ENCODE measurements around the gene CNTROB. TPM values are rescaled to one million over a fixed set of nuclear protein-coding genes. Genes with fewer than 3 reads are reported as not detected.

Gene CNTROB
- total RNA-seq, 4 donors from 2014 or later = 7.1 to 58.5 (median 26.1) TPM

GRCh38 chr17:7888184-7888920, 43.7 kb upstream of the CNTROB start, which contains the start of gene CHD3:
Gene CHD3, plus strand, starts transcription at chr17:7888789. Its CDS starts 212 bp downstream, at chr17:7889001.
- peaks cover 6 to 23% of the 10 kb centered on the region in 2 donors for H3K4me1 ChIP-seq
- DNase-seq = no peak
- TF ChIP-seq POLR2A (IDR thresholded peaks at IDR 0.05) (no peak), CTCF (IDR thresholded peaks at IDR 0.05) (no peak)
- H3K36me3 ChIP-seq = no peaks in the 10 kb centered on the region
- intact Hi-C loops (cut with DNase I; ENCODE audit: low total_unique reads) = no loop called here
- peak within 1 kb of the TSS; percentile 57 to 87 for H3K4me3 ChIP-seq
- no peaks in the 10 kb centered on the region for H3K27me3 ChIP-seq
- no peaks in the 10 kb centered on the region for H3K9me3 ChIP-seq
- peak within 1 kb of the TSS; percentile 97 to 98 for H3K27ac ChIP-seq

- TF ChIP-seq CTCF (IDR thresholded peaks at IDR 0.05) (peak; percentile 21 to 75 (median 44)), POLR2A (IDR thresholded peaks at IDR 0.05) (peak in 1 of 2 donors; percentile 31)
- Histone ChIP-seq H3K9me3 (no peaks in the 10 kb centered on the region), H3K4me3 (no peak overlapping the region), H3K27me3 (no peaks in the 10 kb centered on the region), H3K27ac (peak overlapping the region; percentile 97 to 98), H3K36me3 (no peaks in the 10 kb centered on the region), H3K4me1 (peaks cover 6 to 23% of the 10 kb centered on the region in 2 donors)
- intact Hi-C loops (cut with DNase I; ENCODE audit: low total_unique reads) = no loop called here
- peak; percentile 91 to 95 for DNase-seq
Measured at GRCh38 chr17:7889166-7889955, 42.6 kb upstream of the CNTROB start.

GRCh38 chr17:7893187-7893880, 38.7 kb upstream of the CNTROB start:
- TF ChIP-seq CTCF (IDR thresholded peaks at IDR 0.05) (no peak), POLR2A (IDR thresholded peaks at IDR 0.05) (no peak)
- intact Hi-C loops (cut with DNase I; ENCODE audit: low total_unique reads) = no loop called here
- H3K4me1 ChIP-seq = peaks cover 3 to 18% of the 10 kb centered on the region in 2 donors
- H3K27me3 ChIP-seq = no peaks in the 10 kb centered on the region
- H3K36me3 ChIP-seq = no peaks in the 10 kb centered on the region
- no peak overlapping the region for H3K27ac ChIP-seq
- DNase-seq = no peak
- no peaks in the 10 kb centered on the region for H3K9me3 ChIP-seq
- no peak overlapping the region for H3K4me3 ChIP-seq

- Histone ChIP-seq H3K36me3 (no peaks in the 10 kb centered on the region), H3K9me3 (no peaks in the 10 kb centered on the region), H3K27ac (no peak overlapping the region), H3K4me1 (peaks cover 0 to 10% of the 10 kb centered on the region in 2 donors), H3K27me3 (no peaks in the 10 kb centered on the region), H3K4me3 (no peak overlapping the region)
- DNase-seq = no peak
- intact Hi-C loops (cut with DNase I; ENCODE audit: low total_unique reads) = no loop called here
- TF ChIP-seq CTCF (IDR thresholded peaks at IDR 0.05) = no peak
- no peak for TF ChIP-seq POLR2A (IDR thresholded peaks at IDR 0.05)
Measured at GRCh38 chr17:7894226-7894625, 37.8 kb upstream of the CNTROB start.
